Astrocyte (in vitro differentiated cells and primary cell): ENCODE results near the gene CALB2.

Experiments used
- CTCF ChIP-seq: IDR thresholded peaks from 2 replicates; pipeline ENCODE4 v1.5.1; 2011; ENCODE audit warnings: low read depth, mild to moderate bottlenecking, inconsistent platforms, low read length, moderate library complexity; ENCODE audit not compliant: insufficient read depth
- EZH2 ChIP-seq: IDR thresholded peaks from 2 replicates; pipeline ENCODE4 v1.6.1; 2012; ENCODE audit warnings: mild to moderate bottlenecking, low read length, inconsistent platforms; ENCODE audit not compliant: insufficient read depth

- TF ChIP-seq CTCF (no peak), EZH2 (no peak)
Measured at GRCh38 chr16:71383054-71383773, 24.7 kb downstream of the CALB2 start.
